C4-2B (cell line): ENCODE results near the gene NSMCE1.

Experiments used
- H3K27ac ChIP-seq: fragments of 450-650 bp; 2 replicates; pipeline ENCODE4 v1.5.1; 2017
- ZFX ChIP-seq: fragments of 450-650 bp; IDR thresholded peaks from 2 replicates; pipeline ENCODE4 v1.6.1; 2017
- TF ChIP-seq, protein P1 (sequence below): fragments of 450-650 bp; conservative IDR thresholded peaks from 2 replicates; pipeline ENCODE4 v1.5.1; 2017; ENCODE audit warnings: mild to moderate bottlenecking

NSMCE1 gene

GRCh38 chr16:27216297-27216885 lies 52.2 kb downstream of the NSMCE1 start:
- no peak overlapping the region for H3K27ac ChIP-seq
- TF ChIP-seq, protein P1, sequence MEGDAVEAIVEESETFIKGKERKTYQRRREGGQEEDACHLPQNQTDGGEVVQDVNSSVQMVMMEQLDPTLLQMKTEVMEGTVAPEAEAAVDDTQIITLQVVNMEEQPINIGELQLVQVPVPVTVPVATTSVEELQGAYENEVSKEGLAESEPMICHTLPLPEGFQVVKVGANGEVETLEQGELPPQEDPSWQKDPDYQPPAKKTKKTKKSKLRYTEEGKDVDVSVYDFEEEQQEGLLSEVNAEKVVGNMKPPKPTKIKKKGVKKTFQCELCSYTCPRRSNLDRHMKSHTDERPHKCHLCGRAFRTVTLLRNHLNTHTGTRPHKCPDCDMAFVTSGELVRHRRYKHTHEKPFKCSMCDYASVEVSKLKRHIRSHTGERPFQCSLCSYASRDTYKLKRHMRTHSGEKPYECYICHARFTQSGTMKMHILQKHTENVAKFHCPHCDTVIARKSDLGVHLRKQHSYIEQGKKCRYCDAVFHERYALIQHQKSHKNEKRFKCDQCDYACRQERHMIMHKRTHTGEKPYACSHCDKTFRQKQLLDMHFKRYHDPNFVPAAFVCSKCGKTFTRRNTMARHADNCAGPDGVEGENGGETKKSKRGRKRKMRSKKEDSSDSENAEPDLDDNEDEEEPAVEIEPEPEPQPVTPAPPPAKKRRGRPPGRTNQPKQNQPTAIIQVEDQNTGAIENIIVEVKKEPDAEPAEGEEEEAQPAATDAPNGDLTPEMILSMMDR, result no peak
- TF ChIP-seq ZFX, result no peak

- TF ChIP-seq ZFX, result no peak
- TF ChIP-seq, protein P1, result no peak
- no peak overlapping the region for H3K27ac ChIP-seq
These were observed 52.9 kb downstream of the NSMCE1 start for GRCh38 chr16:27215660-27216059.

DNA sequence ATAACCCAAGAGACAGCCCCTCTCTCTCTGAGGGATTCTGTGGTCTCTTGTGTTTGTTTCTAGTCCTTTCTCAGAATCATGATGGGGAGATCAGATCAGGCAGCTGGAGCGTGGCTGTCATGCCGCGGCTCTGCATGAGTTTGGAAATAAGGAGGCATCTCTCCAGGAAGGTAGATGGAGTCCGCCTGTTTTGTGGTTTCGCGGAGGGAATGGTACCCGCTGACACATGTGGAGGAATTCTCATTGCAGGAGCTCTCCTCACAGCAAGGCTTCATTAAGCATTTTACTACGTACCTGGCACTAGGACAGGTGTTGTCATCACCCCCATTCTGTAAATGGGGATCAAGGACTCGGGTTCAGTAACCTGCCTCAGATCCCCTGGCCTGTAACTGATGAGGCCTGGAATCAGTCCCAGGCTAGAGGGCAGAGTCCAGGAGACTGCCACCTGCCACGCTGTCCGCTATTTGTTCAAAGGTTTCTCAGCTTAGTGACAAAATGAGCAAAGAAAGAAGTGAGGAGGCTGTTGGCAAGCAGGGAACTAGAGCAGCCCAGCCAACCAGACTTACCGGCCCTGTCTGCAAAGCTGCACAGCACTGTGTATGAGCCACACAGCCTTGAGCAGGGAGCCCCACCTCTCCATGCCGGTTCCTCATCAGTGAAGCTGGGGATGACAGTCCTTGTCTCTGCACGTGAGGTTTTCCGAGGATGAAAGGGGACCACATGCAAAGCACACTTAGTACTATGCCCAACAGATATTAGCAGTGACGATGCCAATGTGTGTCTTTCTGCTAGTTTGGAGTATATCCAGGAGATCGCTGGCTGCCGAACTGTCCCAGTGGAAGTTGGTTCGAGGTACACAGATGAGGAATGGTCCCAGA lies 54.2 kb downstream of the NSMCE1 start:
- TF ChIP-seq ZFX, result no peak
- TF ChIP-seq, protein P1, result no peak

GRCh38 chr16:27211026-27211425 lies 57.5 kb downstream of the NSMCE1 start:
- no peak overlapping the region for H3K27ac ChIP-seq
- TF ChIP-seq ZFX, result no peak
- TF ChIP-seq, protein P1, result no peak

More for the DNA sequence above, 54.2 kb downstream of the NSMCE1 start:
- H3K27ac ChIP-seq, result no peak overlapping the region

DNA sequence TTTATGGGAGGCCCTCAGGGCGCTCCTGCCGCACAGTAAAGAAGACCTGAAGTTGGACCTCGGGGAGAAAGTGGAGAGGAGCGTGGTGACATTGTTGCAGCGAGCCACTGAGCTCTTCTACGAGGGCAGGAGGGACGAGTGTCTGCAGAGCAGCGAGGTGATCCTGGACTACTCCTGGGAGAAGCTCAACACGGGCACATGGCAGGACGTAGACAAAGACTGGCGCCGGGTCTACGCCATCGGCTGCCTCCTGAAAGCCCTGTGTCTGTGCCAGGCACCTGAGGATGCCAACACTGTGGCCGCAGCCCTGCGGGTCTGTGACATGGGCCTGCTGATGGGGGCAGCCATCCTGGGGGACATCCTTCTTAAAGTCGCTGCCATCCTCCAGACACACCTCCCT lies 58.4 kb downstream of the NSMCE1 start:
- no peak overlapping the region for H3K27ac ChIP-seq

DNA sequence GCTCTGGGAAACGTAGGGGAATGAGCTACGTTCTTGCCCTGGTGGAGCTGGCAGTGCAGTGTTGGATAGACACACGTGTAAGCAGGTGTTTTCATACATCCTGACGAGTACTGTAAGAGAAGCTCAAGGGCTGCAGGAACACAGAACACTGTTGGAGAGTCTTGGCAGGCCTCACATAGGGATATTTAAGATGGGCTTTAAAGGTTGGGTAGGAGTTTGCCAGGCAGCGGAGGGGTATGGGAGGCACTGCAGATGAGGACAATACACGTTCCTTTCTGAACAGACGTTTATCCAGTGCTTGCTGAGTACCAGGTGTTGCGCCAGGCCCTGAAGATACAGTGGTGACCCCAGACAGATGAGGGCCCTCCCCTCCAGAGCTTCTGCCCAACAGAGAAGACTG lies 59.0 kb downstream of the NSMCE1 start:
- no peak for TF ChIP-seq ZFX
- TF ChIP-seq, protein P1, result no peak
- H3K27ac ChIP-seq, result no peak overlapping the region

More for the DNA sequence above, 58.4 kb downstream of the NSMCE1 start:
- TF ChIP-seq ZFX, result no peak
- TF ChIP-seq, protein P1, result no peak

DNA sequence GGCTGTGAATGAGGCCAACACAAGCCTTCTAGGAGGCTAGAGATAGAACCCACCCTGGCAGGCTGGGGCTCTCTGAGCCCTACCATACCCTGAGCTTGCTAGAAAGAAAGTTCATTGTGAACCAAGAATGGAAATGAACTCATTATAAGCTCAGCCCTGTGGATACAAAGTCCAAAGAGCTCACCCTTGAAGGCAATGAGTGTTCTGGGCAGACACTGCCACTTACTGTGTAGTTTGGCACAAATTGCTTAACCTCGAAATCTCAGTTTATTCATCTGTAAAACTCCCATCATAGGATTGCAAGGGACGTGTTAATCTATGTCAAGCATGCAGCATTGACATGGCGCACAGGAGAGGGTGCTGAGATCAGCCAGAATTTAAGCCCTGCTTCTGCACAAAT lies 59.8 kb downstream of the NSMCE1 start:
- TF ChIP-seq ZFX, result no peak
- TF ChIP-seq, protein P1, result no peak
- H3K27ac ChIP-seq, result no peak overlapping the region
